Measurements from ENCODE around the gene NCLN.

NCLN gene

DNA sequence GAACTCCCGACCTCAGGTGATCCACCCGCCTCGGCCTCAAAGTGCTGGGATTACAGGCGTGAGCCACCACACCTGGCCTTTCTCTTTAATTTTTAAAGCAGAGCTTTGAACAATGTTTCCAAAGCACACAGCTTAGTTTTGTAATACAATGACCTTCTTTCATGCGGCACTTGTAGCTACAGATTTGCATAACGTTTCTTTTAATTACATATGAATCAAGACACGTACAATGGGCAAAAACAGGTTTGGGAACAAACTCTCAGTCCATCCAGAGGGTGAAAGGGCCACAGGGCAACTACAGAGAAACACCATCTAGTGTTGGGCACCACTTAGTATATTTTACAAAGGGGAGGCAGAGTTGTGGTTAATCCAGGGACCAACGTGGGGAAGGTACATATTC lies 26.2 kb upstream of the NCLN start:
- no peak overlapping the region for H3K27ac ChIP-seq
- TF ChIP-seq, protein P1, sequence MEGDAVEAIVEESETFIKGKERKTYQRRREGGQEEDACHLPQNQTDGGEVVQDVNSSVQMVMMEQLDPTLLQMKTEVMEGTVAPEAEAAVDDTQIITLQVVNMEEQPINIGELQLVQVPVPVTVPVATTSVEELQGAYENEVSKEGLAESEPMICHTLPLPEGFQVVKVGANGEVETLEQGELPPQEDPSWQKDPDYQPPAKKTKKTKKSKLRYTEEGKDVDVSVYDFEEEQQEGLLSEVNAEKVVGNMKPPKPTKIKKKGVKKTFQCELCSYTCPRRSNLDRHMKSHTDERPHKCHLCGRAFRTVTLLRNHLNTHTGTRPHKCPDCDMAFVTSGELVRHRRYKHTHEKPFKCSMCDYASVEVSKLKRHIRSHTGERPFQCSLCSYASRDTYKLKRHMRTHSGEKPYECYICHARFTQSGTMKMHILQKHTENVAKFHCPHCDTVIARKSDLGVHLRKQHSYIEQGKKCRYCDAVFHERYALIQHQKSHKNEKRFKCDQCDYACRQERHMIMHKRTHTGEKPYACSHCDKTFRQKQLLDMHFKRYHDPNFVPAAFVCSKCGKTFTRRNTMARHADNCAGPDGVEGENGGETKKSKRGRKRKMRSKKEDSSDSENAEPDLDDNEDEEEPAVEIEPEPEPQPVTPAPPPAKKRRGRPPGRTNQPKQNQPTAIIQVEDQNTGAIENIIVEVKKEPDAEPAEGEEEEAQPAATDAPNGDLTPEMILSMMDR (conservative IDR thresholded peaks at IDR 0.05) = no peak

DNA sequence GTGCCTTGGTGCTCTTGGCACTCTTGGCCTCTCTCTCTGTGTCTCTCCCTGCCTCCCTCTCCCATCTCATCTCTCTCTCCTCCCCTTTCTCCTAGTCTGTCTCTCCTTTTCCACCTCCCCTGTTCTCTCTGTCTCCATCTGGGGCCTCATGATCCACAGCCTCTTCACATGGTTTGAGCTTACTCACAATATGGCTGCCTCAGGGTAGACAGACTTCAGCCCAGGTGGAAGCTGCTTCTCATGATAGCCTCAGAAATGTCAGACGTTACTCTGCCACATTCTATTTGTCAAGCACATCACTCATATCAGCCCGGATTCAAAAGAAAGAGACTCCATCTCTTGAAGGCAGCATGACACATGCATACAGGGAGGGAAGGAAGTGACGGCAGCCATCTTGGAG lies 25.5 kb upstream of the NCLN start:
- H3K27ac ChIP-seq = no peak overlapping the region
- TF ChIP-seq, protein P1 (conservative IDR thresholded peaks at IDR 0.05) = no peak

DNA sequence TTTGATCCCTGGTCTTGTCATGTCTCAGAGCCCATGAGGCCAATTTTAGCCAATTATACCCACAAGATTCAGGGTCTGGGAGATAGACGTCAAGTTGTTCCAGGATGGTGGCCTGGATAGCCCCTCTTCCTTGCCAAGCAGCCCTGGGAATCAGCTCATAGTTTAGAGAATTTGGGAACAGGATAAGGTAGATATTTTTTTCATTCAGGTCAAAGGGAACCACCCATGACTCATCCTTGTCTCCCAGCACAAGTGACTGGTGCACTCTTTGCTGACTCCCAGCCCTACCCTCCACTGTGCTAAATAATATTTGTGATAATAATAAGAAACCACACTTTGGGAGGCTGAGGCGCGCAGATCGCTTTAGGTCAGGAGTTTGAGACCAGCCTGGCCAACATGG lies 24.3 kb upstream of the NCLN start:
- TF ChIP-seq, protein P1 (conservative IDR thresholded peaks at IDR 0.05) = no peak
- no peak overlapping the region for H3K27ac ChIP-seq

DNA sequence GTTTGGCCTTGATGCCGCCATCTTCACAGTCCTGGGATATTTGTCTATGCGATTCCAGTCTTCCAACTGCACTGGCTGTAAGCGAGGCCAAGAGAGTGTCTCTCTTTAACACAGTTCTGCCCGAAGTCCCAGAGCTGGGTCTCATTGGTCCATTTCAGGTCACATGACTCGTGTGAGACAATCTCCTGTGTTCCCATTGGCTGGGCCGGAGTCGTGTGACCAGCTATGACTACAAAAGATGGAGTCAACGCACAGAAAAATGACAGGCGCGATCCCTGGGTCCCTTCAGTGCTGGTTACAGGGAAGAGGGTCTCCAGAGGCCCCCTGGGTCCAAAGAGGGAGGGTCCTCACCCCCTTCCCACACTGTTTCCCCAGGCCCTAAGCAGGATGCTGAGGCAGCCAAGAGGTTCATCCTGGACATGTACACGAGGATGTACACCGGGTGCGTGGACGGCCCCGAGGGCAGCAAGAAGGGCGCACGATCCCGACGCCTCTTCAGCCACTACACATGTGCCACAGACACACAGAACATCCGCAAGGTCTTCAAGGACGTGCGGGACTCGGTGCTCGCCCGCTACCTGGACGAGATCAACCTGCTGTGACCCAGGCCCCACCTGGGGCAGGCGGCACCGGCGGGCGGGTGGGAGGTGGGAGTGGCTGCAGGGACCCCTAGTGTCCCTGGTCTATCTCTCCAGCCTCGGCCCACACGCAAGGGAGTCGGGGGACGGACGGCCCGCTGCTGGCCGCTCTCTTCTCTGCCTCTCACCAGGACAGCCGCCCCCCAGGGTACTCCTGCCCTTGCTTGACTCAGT lies 23.1 kb upstream of the NCLN start:
- no peak overlapping the region for H3K27ac ChIP-seq
- TF ChIP-seq, protein P1 (conservative IDR thresholded peaks at IDR 0.05) = no peak

DNA sequence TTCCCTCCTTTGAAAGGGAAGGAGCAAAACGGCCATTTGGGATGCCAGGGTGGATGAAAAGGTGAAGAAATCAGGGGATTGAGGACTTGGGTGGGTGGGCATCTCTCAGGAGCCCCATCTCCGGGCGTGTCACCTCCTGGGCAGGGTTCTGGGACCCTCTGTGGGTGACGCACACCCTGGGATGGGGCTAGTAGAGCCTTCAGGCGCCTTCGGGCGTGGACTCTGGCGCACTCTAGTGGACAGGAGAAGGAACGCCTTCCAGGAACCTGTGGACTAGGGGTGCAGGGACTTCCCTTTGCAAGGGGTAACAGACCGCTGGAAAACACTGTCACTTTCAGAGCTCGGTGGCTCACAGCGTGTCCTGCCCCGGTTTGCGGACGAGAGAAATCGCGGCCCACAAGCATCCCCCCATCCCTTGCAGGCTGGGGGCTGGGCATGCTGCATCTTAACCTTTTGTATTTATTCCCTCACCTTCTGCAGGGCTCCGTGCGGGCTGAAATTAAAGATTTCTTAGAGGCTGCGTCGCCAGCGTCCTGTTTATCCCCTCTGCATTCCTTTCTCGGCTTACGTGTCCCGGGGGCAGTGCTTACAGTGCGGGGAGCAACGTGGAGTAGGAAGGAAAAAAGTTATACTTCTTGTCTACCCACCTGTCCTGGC lies 22.4 kb upstream of the NCLN start:
- no peak overlapping the region for H3K27ac ChIP-seq
- TF ChIP-seq, protein P1 (conservative IDR thresholded peaks at IDR 0.05) = peak; percentile 91

DNA sequence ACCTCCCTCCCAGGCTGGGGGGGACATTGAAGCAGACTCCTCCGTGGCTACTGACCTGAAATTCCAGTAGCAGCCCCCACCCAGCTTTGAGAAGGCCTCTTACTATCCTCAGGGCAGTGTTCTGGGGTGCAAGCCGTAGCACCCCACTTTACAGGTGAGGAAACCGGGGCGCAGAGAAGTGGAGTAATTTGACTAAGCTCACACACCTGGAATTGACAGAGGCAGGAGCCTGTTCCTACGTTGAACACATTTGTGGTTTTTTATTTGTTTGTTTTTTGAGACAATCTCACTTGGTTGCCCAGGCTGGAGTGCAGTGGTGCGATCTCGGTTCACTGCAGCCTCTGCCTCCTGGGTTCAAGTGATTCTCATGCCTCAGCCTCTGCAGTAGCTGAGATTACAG lies 21.8 kb upstream of the NCLN start:
- no peak overlapping the region for H3K27ac ChIP-seq
- TF ChIP-seq, protein P1 (conservative IDR thresholded peaks at IDR 0.05) = no peak

DNA sequence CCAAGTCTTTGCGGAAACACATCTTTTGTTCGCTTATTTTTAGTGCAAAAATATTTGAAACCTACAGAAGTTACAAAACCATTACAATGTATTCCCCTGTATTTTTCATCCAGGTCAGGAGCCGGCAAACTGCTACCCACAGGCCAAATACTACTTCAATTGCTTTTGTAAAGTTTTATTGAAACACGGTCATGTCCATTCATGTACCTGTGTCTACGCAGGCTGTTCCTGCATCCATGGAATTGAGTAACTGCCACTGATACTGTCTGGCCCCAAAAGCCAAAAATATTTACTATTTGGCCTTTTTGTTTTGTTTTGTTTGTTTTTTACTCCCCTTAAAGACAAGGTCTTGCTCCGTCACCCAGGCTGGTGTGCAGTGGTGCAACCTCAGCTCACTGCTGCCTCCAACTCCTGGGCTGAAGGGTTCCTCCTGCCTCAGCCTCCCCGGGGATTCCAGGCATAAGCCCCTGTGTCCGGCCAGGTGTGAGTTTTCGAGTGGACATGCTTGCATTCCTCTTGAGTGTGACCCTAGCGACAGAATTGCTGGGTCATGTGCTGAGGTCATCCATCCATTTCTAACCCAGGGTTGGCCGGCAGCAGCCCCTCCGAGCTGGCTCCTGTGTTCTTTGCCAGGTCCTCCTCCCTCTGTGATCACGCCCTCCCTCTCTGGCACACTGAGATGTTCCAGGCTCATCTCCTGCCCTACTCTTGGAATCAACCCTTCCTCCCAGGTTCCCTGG lies 18.0 kb upstream of the NCLN start:
- TF ChIP-seq, protein P1 (conservative IDR thresholded peaks at IDR 0.05) = no peak
- no peak overlapping the region for H3K27ac ChIP-seq

Data from VCaP (cell line).